ENCODE measurements around the gene AURKA. TPM values are rescaled to one million over a fixed set of nuclear protein-coding genes. Genes with fewer than 3 reads are reported as not detected.

AURKA gene
- total and polyA plus RNA-seq, 2 of the 8 experiments (the other 6 are each of a cell fraction or from before 2014, with no cell fraction given): 45.8 to 84.8 TPM

DNA sequence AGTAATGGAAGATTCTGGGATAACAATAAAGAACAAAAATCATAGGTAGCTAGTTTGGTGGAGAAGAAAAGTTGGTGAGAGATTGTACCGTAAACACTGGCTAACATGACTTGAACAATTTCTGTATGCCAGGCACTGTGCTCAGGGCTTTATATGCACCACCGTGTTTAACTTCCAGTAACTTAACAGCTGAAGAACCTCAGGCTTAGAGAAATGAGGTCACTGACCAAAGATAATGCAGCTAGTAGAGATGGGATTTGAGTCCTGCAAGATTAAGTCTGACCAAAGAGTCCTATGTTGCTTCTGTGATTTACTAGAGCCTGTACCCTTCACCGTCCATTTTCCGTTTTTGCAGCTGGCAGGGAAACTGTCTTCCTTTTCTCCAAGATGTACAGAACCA is 3.2 kb upstream of the AURKA start (continued):
- no peak for TF ChIP-seq GABPA (IDR thresholded peaks at IDR 0.05; ENCODE audit: borderline replicate concordance, insufficient read depth, low read length)
- no peak for TF ChIP-seq HDAC6 (IDR thresholded peaks at IDR 0.05; ENCODE audit: low read depth, low read length)
- TF ChIP-seq CBX8 (IDR thresholded peaks at IDR 0.05; ENCODE audit: borderline replicate concordance, low read depth, low read length): no peak
- TF ChIP-seq ASH2L (IDR thresholded peaks at IDR 0.05; ENCODE audit: low read length): no peak

Measured in H1 (cell line).